Neural cell (in vitro differentiated cells): ENCODE measurements around the gene B3GAT2. TPM values are rescaled to one million over a fixed set of nuclear protein-coding genes. Genes with fewer than 3 reads are reported as not detected.

Source experiments
- H2AFZ ChIP-seq: fragments of 200-600, 300-800 bp; sonication (generic), shearing (Covaris generic); 2 replicates; pipeline ENCODE4 v1.6.0; 2014; ENCODE audit warnings: low read depth, mild to moderate bottlenecking, antibody characterized with exemption, low read length, moderate library complexity
- H3F3A ChIP-seq: fragments of 200-600 bp; shearing (Covaris generic); 2 replicates; pipeline ENCODE4 v1.6.1; 2016; ENCODE audit warnings: mild to moderate bottlenecking, moderate library complexity, mixed read lengths, antibody characterized with exemption, low read length; ENCODE audit not compliant: insufficient read depth, poor library complexity, severe bottlenecking
- H3K27ac ChIP-seq: fragments of 200-600, 300-800 bp; sonication (generic), shearing (Covaris generic); 2 replicates; pipeline ENCODE4 v1.5.1; 2014; ENCODE audit warnings: mild to moderate bottlenecking, low read length, moderate library complexity
- H3K27me3 ChIP-seq: fragments of 300-800, 200-600 bp; sonication (generic), shearing (Covaris generic); 2 replicates; pipeline ENCODE4 v1.6.0; 2014; ENCODE audit warnings: mild to moderate bottlenecking, low read depth, low read length, moderate library complexity; ENCODE audit not compliant: insufficient read depth
- H3K36me3 ChIP-seq: fragments of 300-800, 200-600 bp; sonication (generic), shearing (Covaris generic); 2 replicates; pipeline ENCODE4 v1.5.1; 2014; ENCODE audit warnings: mild to moderate bottlenecking, antibody characterized with exemption, low read length, moderate library complexity; ENCODE audit not compliant: insufficient read depth
- H3K4me2 ChIP-seq: fragments of 300-800, 200-600 bp; sonication (generic), shearing (Covaris generic); 2 replicates; pipeline ENCODE4 v1.6.0; 2014; ENCODE audit warnings: mild to moderate bottlenecking, low read length
- H3K4me3 ChIP-seq: fragments of 300-800, 200-600 bp; sonication (generic), shearing (Covaris generic); 2 replicates; pipeline ENCODE4 v1.5.1; 2014; ENCODE audit warnings: mild to moderate bottlenecking, low read length, moderate library complexity
- H3K79me2 ChIP-seq: fragments of 200-600 bp; shearing (Covaris generic); replicated peaks from 2 replicates; pipeline ENCODE4 v1.6.0; 2014; ENCODE audit warnings: mild to moderate bottlenecking, low read length, moderate library complexity; ENCODE audit not compliant: insufficient read depth
- H3K9ac ChIP-seq: fragments of 300-800, 200-600 bp; sonication (generic), shearing (Covaris generic); 2 replicates; pipeline ENCODE4 v1.6.1; 2016; ENCODE audit warnings: mild to moderate bottlenecking, low read length, mixed read lengths
- H3K9me2 ChIP-seq: fragments of 200-600 bp; shearing (Covaris generic); 2 replicates; pipeline ENCODE4 v1.6.1; 2016; ENCODE audit warnings: mild to moderate bottlenecking, low read length, mixed read lengths; ENCODE audit not compliant: insufficient read depth
- H3K9me3 ChIP-seq: fragments of 200-600, 300-800 bp; sonication (generic), shearing (Covaris generic); 2 replicates; pipeline ENCODE4 v1.6.1; 2016; ENCODE audit warnings: mild to moderate bottlenecking, mixed run types, low read length, moderate library complexity, mixed read lengths
- H4K20me1 ChIP-seq: fragments of 200-600 bp; shearing (Covaris generic); 2 replicates; pipeline ENCODE4 v1.6.1; 2016; ENCODE audit warnings: mild to moderate bottlenecking, mixed run types; ENCODE audit not compliant: insufficient read depth
- EP300 ChIP-seq: fragments of 450-650 bp; conservative IDR thresholded peaks from 2 replicates; pipeline ENCODE4 v1.6.1; 2014; ENCODE audit warnings: antibody characterized with exemption, mild to moderate bottlenecking, moderate library complexity; ENCODE audit not compliant: poor library complexity, severe bottlenecking
- EZH2 ChIP-seq: fragments of 200-600, 300-800 bp; shearing (Covaris generic), sonication (generic); IDR thresholded peaks from 2 replicates; pipeline ENCODE4 v1.6.1; 2014; ENCODE audit warnings: antibody characterized with exemption, low read length, borderline replicate concordance, mild to moderate bottlenecking; ENCODE audit not compliant: insufficient read depth, poor library complexity, severe bottlenecking
- MXI1 ChIP-seq: fragments of 450-650 bp; conservative IDR thresholded peaks from 2 replicates; pipeline ENCODE4 v1.6.1; 2014; ENCODE audit warnings: antibody characterized with exemption, mild to moderate bottlenecking; ENCODE audit not compliant: poor library complexity, severe bottlenecking
- POLR2AphosphoS5 ChIP-seq: IDR thresholded peaks from 2 replicates; pipeline ENCODE4 v1.6.1; 2012
- RAD21 ChIP-seq: fragments of 450-650 bp; conservative IDR thresholded peaks from 2 replicates; pipeline ENCODE4 v1.6.1; 2014; ENCODE audit warnings: antibody characterized with exemption, mild to moderate bottlenecking, moderate library complexity
- SMC3 ChIP-seq: fragments of 450-650 bp; conservative IDR thresholded peaks from 2 replicates; pipeline ENCODE4 v1.6.1; 2014; ENCODE audit warnings: antibody characterized with exemption, mild to moderate bottlenecking, moderate library complexity; ENCODE audit not compliant: poor library complexity
- TAF1 ChIP-seq: IDR thresholded peaks from 2 replicates; pipeline ENCODE4 v1.6.1; 2012; ENCODE audit warnings: low read depth
- polyA plus RNA-seq: library from polyadenylated mRNA; depleted of rRNA; stranded (reverse); fragments of >200 nt; gene quantifications from 2 replicates; pipeline ENCODE4 v1.2.3, GENCODE V29; 2014
- TF ChIP-seq, protein P1 (sequence below): fragments of 450-650 bp; IDR thresholded peaks from 2 replicates; pipeline ENCODE4 v1.5.1; 2014; ENCODE audit warnings: antibody characterized with exemption, mild to moderate bottlenecking, moderate library complexity; ENCODE audit not compliant: poor library complexity, severe bottlenecking
- TF ChIP-seq, protein P2 (sequence below): IDR thresholded peaks from 2 replicates; pipeline ENCODE4 v1.6.1; 2012; ENCODE audit warnings: borderline replicate concordance

B3GAT2 gene
- polyA plus RNA-seq, 1 donor from 2014 or later, result 5.6 TPM

DNA sequence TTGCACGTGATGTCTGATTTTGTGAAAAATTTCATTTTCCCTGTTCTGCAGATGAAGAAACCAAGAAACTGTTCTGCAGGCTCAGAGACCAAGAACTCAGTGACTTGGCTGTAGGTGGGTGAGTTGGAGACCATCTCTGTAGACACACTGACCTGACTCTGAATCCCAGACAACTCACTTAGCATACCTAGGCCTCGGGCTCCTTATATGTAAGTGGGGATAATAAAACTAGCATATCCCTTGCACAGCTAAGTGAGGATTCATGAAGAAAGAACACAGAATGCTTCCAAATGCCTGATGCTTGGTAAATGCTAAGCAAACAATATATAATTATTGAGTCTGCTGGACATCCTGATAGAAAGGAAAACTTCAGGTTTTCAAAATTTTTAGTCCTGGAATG, 70.8 kb downstream of the B3GAT2 start:
- Histone ChIP-seq H3K79me2 (no peaks in the 10 kb centered on the region), H3K27ac (no peak overlapping the region), H3K9me2 (no peaks in the 10 kb centered on the region), H3K4me3 (no peak overlapping the region), H3F3A (no peaks in the 10 kb centered on the region), H3K9ac (no peak overlapping the region), H4K20me1 (no peaks in the 10 kb centered on the region), H3K9me3 (no peaks in the 10 kb centered on the region), H3K27me3 (no peaks in the 10 kb centered on the region), H2AFZ (no peak overlapping the region), H3K36me3 (no peaks in the 10 kb centered on the region), H3K4me2 (no peak overlapping the region)
- TF ChIP-seq POLR2AphosphoS5, result no peak
- TF ChIP-seq SMC3, result no peak
- TF ChIP-seq, protein P1, sequence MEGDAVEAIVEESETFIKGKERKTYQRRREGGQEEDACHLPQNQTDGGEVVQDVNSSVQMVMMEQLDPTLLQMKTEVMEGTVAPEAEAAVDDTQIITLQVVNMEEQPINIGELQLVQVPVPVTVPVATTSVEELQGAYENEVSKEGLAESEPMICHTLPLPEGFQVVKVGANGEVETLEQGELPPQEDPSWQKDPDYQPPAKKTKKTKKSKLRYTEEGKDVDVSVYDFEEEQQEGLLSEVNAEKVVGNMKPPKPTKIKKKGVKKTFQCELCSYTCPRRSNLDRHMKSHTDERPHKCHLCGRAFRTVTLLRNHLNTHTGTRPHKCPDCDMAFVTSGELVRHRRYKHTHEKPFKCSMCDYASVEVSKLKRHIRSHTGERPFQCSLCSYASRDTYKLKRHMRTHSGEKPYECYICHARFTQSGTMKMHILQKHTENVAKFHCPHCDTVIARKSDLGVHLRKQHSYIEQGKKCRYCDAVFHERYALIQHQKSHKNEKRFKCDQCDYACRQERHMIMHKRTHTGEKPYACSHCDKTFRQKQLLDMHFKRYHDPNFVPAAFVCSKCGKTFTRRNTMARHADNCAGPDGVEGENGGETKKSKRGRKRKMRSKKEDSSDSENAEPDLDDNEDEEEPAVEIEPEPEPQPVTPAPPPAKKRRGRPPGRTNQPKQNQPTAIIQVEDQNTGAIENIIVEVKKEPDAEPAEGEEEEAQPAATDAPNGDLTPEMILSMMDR, result no peak
- TF ChIP-seq, protein P2, sequence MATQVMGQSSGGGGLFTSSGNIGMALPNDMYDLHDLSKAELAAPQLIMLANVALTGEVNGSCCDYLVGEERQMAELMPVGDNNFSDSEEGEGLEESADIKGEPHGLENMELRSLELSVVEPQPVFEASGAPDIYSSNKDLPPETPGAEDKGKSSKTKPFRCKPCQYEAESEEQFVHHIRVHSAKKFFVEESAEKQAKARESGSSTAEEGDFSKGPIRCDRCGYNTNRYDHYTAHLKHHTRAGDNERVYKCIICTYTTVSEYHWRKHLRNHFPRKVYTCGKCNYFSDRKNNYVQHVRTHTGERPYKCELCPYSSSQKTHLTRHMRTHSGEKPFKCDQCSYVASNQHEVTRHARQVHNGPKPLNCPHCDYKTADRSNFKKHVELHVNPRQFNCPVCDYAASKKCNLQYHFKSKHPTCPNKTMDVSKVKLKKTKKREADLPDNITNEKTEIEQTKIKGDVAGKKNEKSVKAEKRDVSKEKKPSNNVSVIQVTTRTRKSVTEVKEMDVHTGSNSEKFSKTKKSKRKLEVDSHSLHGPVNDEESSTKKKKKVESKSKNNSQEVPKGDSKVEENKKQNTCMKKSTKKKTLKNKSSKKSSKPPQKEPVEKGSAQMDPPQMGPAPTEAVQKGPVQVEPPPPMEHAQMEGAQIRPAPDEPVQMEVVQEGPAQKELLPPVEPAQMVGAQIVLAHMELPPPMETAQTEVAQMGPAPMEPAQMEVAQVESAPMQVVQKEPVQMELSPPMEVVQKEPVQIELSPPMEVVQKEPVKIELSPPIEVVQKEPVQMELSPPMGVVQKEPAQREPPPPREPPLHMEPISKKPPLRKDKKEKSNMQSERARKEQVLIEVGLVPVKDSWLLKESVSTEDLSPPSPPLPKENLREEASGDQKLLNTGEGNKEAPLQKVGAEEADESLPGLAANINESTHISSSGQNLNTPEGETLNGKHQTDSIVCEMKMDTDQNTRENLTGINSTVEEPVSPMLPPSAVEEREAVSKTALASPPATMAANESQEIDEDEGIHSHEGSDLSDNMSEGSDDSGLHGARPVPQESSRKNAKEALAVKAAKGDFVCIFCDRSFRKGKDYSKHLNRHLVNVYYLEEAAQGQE, result no peak
- TF ChIP-seq MXI1, result no peak
- TF ChIP-seq RAD21, result no peak
- TF ChIP-seq EZH2, result no peak
- TF ChIP-seq EP300, result no peak
- TF ChIP-seq TAF1, result no peak

DNA sequence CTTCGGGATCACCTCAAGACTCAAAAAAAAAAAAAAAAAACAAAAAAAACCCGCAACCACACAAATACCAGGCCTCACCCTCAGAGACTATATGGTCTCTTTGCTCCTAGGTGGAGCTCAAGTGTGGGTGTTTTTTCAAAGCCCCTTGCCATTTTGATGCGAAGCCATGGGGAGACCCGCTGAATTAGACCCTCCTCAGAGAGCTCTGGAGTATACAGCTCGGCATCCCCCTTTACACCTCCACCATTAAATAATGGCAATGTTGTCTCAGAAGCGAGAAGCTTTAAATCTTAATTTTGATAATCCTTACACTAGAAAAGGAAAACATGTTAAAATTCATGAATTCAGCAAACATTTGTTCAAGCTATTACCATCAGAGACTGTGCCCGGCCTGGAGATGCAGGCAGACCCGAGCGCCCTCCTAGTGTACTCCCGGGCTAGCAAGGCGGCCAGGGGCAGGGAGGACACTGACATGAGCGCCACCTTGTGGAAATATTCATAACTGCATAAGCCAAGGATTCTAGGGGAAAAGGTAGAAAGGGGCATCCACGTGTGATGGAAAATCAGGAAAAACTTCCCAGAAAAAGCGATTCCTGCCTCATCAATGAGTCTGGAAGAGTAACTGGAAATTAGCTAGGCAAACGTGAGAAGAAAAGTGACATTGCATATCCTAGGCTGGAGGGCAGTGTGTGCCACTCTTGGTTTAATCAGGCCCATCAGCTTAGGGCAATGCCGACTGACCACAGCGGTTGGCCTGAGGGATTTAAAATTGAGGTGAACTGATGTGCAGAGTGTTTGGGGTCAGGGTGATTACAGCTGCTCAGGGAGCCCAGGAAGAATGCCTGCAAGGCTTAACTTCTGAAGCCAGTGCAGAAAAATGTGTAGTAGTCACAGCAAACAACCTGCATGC, 72.5 kb downstream of the B3GAT2 start:
- no peak overlapping the region for H3K9ac ChIP-seq
- no peaks in the 10 kb centered on the region for H3K9me3 ChIP-seq
- no peak overlapping the region for H3K4me3 ChIP-seq
- no peaks in the 10 kb centered on the region for H3K9me2 ChIP-seq
- no peaks in the 10 kb centered on the region for H3K79me2 ChIP-seq
- H3K4me2 ChIP-seq, result no peak overlapping the region
- no peak overlapping the region for H2AFZ ChIP-seq
- H4K20me1 ChIP-seq, result no peaks in the 10 kb centered on the region
- no peaks in the 10 kb centered on the region for H3K36me3 ChIP-seq
- TF ChIP-seq MXI1 (no peak), SMC3 (peak; percentile 73), EZH2 (no peak), RAD21 (peak; percentile 68), TAF1 (no peak)
- TF ChIP-seq, protein P1, result peak; percentile 71
- no peak overlapping the region for H3K27ac ChIP-seq
- H3F3A ChIP-seq, result no peaks in the 10 kb centered on the region
- no peaks in the 10 kb centered on the region for H3K27me3 ChIP-seq
